Right ventricle myocardium superior (tissue), 1 donor: ENCODE results near the gene FRMD4A. TPM values are rescaled to one million over a fixed set of nuclear protein-coding genes. Genes with fewer than 3 reads are reported as not detected.
"Not testable (repeated sequence)": the region's sequence is repeated elsewhere in the genome, so short reads cannot be mapped to it uniquely, and the experiment has no call there.

Experiments used
- ATAC-seq: fragments of 200-7000 bp; cut with Tn5 transposase; one replicate; pipeline ENCODE4 v1.9.1; 2020; ENCODE audit warnings: mild to moderate bottlenecking; ENCODE audit not compliant: poor library complexity
- DNase-seq: peaks from one replicate; pipeline ENCODE4 v3.0.0-alpha.2; 2020
- intact Hi-C: fragments of 100-400 bp; cut with DNase I; formaldehyde crosslinking; loops from one replicate; pipeline ENCODE4 v1.11.2; 2022
- total RNA-seq: library from RNA; stranded (reverse); fragmentation: NEBNext Ultra II Directional; extraction: Animal tissue kit (Norgen Biotek cat#: 25700); gene quantifications from one replicate; pipeline ENCODE4 v1.2.1, GENCODE V29; 2021
- donor health status: DM: no; HTN: yes; CAD: no; lungs with severe emphysema.

Gene FRMD4A
- total RNA-seq, 1 donor from 2014 or later = 33.2 TPM

DNA sequence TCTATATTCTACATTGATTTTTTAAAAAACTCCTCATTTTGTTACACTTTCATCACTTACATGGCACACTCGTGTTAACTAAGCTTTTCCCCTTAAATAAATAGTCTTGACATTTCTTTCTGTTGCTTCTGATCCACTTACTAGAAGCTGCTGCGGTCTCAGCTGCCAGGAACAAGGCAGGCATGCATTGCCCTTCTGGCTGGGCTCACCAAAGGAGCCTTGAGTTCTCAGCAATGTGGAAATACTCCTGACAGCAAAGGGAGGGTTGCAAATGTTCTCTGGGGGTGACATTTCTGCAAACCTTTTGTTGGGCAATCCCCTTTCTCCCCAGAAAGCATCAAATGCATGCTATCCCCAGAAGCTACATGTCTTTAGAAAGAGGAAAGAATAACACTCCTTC is 393.9 kb downstream of the FRMD4A start:
- no peak for DNase-seq
- ATAC-seq = no peak
- intact Hi-C loops = no loop called here

DNA sequence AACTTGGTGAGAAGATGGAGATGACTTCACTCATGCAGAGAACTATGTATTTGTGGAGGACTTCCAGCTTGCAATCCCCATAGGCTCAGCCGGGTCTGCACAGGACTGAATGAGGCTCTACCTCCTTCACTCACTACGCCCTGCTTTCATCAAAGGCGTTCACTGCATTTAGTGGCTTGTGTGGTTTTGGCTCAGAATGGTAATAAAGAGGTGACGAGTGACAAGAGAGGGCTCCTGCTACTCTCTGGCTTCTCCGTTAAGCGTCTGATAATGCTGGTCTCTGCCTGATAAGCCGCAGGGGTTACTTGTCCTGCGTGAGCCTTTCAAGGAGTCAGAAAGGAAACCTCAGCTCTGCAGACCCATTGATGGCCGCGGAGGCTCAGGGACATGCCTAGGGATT is 400.6 kb downstream of the FRMD4A start:
- peak; percentile 75 for ATAC-seq
- intact Hi-C loops = no loop called here
- DNase-seq = no peak

DNA sequence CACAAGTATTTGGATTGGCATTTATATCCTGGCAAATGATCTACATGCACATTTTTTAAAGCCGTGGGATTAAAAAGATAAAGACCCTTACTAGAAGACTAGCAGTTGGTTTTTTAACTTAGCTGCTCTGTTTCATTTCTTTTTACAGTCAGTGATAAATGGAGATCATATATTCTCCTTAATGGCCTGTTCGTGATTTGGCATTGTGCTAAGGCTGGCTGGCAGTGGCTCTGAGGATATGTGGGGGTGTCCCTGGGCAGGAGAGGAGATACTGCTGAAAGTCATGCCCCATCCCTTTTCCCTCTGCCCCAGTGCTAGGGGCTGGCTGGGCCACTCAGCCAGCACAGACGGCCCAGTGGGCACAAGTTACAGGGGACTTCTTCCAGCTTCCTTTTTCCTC is 402.3 kb downstream of the FRMD4A start:
- ATAC-seq (no peak), DNase-seq (no peak)
- intact Hi-C loops = no loop called here

DNA sequence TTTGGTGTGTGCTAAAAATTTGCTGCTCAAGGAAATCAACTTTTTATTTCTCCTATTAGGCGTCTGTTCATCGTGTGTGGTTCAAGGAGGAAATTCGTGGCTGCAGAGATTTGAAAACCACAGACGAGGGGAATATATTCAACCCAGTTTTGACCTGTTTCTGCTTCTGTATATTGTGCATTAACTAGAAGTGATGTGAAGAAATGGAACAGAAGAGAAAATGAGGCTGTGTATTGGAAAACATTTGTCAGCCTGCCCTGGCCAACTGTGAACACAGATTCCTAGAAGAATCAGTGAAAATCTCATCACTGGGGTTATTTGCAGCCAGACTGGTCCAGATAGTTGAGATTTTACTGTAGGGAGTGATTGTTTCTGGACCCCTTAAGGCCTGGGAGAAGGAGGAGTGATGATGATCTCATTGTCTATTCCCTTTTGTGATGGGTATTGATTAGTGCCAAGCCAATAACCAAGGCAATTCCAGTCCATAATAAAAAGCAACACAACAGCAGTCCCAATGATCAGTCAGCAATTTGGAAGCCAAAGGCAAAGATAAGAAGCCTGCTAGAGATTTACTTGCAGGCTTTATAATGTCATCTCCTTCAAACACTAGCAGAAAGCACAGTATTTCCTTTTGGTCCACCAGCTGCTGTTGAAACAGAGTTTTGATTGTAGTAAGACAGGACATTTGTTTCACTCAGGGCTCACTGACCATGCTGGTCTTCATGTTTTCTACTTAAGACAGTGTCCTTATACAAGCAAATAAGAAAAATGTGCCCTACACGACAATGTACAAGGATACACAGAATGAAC is 404.5 kb downstream of the FRMD4A start:
- intact Hi-C loops = no loop called here
- ATAC-seq (no peak), DNase-seq (no peak)

DNA sequence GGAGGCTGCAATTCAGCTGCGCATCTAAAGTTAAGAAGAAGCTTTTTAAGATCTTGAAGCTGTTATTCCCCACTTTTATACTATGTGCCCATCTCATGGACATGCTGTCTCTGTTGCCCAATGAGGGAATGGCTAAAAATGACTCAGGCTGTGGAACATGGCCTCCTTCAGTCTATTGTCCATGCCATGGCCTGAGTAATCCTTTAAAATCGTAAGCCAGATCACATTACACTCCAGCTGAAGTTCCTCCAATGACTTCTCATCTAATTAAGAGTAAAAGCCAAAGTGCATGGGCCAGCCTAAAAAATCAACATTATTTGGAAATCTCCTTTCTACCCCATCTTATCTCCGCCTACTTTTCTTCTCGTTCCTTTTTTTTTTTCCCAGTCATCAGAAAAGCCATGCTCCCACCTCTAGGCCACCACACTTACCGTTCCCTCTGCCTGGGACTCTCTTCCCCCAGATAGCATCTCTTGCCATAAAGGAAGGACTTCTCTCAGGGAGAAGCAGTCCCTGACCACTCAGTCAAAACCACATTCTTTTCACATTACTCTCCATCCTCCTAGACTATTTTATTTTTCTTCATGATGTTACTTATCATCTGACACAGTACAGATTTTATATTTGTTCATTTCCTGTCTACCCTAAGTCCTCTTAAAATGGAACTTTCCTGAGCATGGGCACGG is 406.5 kb downstream of the FRMD4A start:
- no peak for DNase-seq
- intact Hi-C loops = no loop called here
- peak; percentile 72 for ATAC-seq

DNA sequence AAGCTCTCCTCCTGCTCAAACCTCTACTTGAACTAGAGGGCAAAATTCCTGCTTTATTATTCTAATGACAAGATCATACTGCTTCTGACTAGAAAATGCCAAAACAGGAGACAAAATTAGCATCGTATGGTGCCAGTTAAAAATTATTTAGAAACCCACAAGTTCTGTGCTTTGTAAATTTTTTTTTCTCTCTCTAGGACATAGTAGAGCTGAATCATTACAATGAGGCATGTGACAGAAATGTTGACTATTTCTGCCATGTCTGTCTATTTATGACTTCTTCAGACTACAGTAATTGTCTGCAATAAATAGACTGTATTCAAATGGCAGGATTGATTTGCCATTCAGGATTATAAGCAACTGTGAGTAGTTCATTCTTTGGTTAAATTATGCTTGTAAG is 408.1 kb downstream of the FRMD4A start:
- DNase-seq (no peak), ATAC-seq (no peak)
- intact Hi-C loops = no loop called here

DNA sequence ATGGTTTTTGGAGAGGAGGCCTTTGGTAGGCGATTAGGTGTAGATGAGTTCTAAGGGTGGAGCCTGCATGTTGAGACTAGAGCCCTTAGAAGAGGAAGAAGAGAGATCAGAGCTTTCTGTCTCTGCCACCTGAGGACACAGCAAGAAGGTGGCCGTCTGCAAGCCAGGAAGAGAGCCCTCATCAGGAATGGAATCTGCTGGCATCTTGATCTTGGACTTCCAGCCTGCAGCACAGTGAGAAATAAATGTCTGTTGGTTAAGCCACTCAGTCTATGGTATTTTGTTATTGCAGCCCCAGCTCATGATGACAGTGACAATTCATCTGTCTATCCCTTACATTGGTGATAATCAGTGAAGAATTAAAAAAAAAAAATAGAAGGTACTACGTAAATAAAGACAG is 408.8 kb downstream of the FRMD4A start:
- intact Hi-C loops = no loop called here
- ATAC-seq = no peak
- DNase-seq = no peak

DNA sequence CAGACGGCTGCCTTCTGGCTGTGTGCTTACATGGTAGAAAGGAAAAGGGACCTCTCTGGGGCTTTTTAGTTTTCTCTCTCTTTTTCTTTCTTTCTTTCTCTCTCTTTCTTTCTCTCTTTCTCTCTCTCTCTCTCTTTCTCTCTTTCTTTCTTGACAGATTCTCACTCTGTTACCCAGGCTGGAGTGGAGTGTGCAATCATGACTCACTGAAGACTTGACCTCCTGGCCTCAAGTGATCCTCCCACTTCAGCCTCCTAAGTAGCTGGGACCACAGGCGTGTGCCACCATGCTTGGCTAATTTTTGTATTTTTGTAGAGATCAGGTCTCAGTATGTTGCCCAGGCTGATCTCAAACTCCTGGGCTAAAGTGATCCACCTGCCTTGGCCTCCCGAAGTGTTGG is 409.6 kb downstream of the FRMD4A start:
- DNase-seq, ATAC-seq, intact Hi-C loops: not testable (repeated sequence)

DNA sequence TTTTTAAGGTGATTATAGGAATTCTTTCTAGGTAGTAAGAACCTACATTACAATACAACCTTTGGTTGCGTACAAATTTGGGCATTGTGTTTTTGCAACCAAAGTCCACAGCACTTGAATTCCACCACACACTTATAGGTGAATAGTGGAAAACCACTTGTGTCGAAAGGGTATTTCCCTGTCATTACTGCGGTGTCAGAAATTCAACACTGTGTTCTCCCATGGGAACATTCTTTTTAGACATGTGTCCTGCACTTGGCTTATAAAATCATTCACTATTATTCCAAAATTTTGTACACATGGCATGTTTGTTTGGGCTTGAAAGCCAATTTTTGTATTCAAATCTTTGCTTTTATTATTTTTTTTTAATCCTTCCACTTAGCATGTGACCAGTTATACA is 410.3 kb downstream of the FRMD4A start:
- intact Hi-C loops = no loop called here
- DNase-seq (no peak), ATAC-seq (no peak)

DNA sequence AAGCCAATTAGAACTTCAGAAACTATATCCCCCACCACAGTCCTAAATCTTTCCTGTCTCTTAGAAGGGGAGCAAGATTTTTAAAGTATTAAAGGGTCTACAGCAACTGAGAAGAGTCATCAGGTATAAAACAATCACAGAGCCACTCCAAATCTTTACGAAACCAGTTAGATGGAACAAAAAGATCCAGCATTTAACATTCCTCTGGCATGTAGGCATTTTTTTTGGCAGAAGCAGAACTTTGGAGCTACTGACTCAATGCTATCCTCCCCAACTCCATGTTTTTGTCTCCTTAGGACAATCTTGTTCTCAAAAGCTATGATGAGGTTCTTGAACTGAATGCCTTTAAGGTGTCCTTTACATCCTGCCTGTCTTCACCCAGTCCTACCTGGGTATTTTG is 410.7 kb downstream of the FRMD4A start:
- DNase-seq = no peak
- ATAC-seq = no peak
- intact Hi-C loops = no loop called here

DNA sequence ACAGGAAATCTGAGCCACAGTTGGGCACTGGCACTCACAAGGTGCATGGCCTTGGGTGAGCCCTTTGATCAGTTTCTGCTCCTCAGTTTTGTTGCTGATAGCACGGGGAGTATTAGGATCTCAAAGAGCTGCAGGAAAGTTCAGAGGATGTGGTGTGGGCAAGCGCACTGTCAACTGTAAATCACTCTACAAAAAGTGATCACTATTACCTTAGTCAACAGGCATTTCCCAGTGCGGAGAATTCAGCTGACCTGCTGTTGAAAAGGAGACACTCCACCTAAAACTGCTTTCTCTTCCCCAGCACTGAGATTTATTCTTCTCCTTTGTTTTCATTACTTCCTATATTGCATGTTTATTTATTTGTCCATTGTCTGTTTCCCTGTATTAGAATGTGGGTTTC is 412.9 kb downstream of the FRMD4A start:
- no peak for DNase-seq
- intact Hi-C loops = no loop called here
- ATAC-seq = no peak

DNA sequence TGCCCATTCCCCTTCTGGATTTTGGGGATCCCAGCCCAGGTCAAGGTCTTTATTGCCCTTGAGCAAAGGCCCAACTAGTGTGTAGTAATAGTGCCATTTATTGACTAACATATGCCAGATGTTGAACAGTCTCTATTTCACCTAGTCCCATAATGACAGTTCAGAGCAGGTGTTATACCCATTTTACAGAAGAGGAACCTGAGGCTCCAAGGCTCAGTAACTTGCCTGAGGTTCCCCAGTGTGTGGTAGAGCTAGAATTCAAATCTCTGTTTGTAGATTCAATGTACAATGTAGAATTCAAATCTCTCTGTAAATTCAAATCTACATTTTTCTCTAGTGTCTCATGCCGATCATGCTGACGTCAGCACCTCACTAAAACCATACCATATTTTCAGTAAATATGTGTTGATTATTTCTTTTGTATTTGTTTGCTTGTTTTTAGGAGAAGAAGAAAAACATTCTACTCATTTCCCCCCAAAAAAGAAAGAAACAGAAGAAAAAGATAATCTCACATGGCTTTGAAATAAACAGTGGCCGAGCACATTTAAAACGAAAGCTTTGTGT is 414.3 kb downstream of the FRMD4A start:
- ATAC-seq (no peak), DNase-seq (no peak)
- intact Hi-C loops = no loop called here

DNA sequence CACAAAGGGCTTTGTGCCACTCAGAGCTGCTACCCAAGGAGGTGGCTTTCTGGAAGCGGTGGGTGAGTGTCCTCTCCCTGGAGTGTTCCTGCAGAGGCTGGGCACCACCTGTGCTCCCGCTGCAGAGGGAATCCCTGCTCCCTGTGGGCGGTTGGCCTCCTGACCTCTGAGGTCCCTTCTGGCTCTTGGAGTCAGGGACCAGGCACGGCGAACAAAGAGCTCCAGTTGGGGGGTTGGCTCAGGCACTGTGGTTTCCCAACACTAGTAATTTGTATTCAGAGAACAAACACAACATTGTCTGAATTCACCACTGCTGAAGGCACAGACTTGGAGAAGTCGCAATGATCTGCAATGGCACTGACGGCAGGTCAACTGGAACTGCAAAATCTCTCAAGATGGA is 415.0 kb downstream of the FRMD4A start:
- ATAC-seq (peak; percentile 25), DNase-seq (peak; percentile 50)
- intact Hi-C loops = no loop called here

DNA sequence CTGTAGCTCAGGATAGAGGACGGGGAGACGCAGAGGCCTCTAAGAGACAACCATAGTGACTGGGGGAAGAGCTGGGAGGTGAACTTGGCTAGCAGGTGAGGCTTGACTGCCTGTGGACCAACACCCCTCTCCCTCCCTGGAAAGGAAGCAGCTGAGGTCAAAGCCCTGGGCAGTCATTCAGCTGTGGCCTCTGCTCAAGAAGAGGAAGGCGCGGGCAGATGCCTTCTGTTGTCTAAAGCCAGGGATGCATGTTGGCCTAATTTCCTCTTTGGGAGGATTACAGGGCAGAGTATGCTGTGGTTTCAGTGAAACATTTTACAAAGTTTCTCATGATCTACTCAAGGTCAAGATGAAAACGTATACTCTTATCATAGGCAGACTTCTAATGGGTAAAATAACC is 416.8 kb downstream of the FRMD4A start:
- ATAC-seq (peak; percentile 41), DNase-seq (no peak)
- intact Hi-C loops = no loop called here

DNA sequence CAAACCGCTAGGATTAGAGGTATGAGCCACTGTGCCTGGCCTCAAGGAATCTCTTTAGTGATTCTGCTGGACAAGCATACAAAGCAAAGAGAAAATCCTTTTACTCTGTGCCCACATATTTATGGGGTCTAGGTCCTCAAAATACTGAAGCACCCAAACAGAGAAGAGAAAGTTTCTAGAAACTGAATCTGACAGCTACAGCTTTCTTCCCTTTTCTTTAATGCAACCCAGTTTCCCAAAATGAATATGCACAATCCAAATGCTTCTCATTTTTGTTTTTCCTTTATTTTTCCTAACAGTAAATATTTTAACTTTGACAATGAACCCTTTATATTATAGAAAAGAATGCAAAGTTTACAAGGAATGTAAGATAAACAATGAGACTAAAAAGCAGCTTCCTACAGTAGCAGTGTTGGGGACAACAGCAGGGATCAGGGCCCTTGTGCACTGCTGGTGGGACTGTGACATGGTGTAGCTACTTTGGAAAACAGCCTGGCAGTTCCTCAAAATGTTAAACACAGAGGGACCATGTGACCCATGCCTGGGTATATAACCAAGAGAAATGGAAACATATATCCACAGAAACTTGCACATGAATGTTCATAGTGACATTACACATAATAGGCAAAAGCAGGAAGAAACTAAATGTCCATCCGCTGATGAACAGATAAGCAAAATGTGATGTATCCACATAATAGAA is 418.8 kb downstream of the FRMD4A start:
- no peak for ATAC-seq
- DNase-seq = no peak
- intact Hi-C loops = no loop called here

DNA sequence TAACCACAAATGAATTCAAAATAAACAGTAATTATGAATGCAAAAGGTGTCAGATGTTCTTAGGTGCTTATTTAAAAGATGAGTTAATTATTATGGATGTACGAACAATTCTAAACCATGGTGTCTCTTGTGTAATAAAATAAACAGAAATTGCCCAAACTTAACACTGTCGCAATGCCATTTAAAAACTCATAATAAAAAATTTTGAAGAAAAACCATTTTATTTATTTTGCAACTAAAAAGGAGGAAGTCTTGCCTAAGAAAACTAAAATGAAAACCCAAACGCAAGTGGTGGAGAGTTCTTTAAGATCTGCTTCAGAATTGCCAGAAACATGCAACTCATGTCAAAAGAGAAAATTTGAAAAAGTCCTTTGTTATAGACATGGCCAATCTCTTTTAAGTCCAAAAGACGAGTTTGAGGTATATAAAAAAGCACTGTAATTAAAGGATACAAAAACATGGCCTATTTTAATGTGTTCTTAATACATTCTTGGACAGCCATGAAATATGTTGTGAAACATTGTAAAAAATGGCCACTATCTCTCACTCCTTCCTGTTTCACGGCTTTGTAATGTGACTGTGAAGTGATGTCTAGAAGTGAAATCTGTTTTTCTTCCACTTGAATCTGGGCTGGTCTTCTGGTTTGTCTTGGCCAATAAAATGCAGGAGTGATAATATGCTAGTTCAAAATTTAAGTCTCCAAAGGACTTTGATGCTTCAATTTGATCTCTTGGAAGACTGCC is 421.0 kb downstream of the FRMD4A start:
- DNase-seq (no peak), ATAC-seq (no peak)
- intact Hi-C loops = no loop called here

DNA sequence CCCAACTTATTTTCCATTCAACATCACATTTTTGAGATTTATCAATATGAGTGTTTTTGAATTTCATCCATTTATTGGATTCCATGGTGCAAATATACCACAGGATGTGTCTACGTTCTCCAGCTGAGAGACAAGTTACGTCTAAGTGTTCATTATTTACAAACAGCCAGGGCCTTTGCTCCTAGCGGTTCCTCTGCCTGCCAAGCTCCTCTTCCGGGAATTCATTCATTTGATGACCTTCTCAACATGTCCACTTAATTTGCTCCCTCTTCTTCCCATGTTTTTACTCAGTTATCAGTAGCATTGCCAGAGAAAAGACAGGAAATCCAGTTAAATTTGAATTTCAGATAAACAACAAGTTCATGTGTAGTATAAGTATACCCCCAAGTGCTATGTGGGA is 422.2 kb downstream of the FRMD4A start:
- DNase-seq = no peak
- intact Hi-C loops = no loop called here
- no peak for ATAC-seq

DNA sequence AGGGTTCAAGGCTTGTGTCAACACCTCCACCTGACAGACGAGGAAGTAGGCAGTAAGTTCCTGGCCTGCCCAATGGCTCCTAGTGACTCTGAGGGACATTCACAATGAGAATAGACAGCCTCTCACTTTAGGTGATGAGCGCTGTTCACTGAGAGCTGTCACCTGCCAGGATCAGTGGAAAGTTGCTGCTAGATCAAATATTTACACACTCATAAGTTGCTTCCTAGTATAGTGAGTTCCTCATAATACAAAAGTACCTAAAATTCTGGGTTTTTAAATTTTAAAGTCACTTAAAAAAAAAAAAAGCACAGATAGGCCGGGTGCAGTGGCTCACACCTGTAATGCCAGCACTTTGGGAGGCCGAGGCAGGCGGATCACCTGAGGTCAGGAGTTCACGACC is 423.2 kb downstream of the FRMD4A start:
- ATAC-seq = no peak
- intact Hi-C loops = no loop called here
- DNase-seq = no peak

DNA sequence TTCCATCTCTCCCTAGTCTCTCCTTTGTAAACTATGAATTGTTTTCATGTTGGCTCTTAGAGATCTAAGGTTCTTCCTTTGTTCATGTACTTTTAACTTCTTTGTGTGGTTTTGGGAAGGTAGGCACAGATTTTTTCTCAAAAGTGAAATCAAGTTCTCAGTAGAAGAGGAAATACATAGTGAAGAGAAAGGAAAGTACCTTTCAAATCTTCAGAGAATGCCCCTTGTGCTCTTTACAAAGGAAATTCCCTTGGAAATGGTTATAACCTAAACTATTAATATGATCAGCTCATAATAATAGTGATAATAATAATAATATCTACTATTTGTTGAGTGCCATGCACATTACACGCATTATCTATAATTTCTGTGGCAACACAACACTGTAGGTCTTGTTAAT is 425.4 kb downstream of the FRMD4A start:
- ATAC-seq (no peak), DNase-seq (no peak)
- intact Hi-C loops = no loop called here
